GM18519 (cell line): Measurements from ENCODE around the gene GLDC.
"Not testable (repeated sequence)": the region's sequence is repeated elsewhere in the genome, so short reads cannot be mapped to it uniquely, and the experiment has no call there.

Experiments used
- ATAC-seq: cut with Tn5 transposase; IDR thresholded peaks from one replicate; pipeline ENCODE4 v1.9.1; 2021; ENCODE audit warnings: mild to moderate bottlenecking, moderate library complexity; ENCODE audit not compliant: unreplicated experiment, low FRiP score

Gene GLDC

GRCh38 chr9:6645355-6646292 is at the start of gene GLDC:
TSS of gene GLDC (minus strand) at chr9:6645729. CDS start at chr9:6645499, 230 bp downstream.
- peak; percentile 66 for ATAC-seq

GRCh38 chr9:6692881-6693361 is 47.4 kb upstream of the GLDC start:
- no peak for ATAC-seq

GRCh38 chr9:6692433-6692832 is 46.9 kb upstream of the GLDC start:
- ATAC-seq: no peak

GRCh38 chr9:6690675-6691070 is 45.1 kb upstream of the GLDC start:
- not testable (repeated sequence) for ATAC-seq

GRCh38 chr9:6689893-6690674 is 44.6 kb upstream of the GLDC start:
- no peak for ATAC-seq

GRCh38 chr9:6687180-6687579 is 41.7 kb upstream of the GLDC start:
- ATAC-seq: no peak

GRCh38 chr9:6686396-6686795 is 40.9 kb upstream of the GLDC start:
- ATAC-seq: no peak

GRCh38 chr9:6681957-6682501 is 36.5 kb upstream of the GLDC start:
- no peak for ATAC-seq

GRCh38 chr9:6681147-6681956 is 35.8 kb upstream of the GLDC start:
- ATAC-seq: peak; percentile 49

- peak; percentile 12 for ATAC-seq
Observed at GRCh38 chr9:6680797-6681146, 35.2 kb upstream of the GLDC start.

GRCh38 chr9:6677803-6678202 is 32.3 kb upstream of the GLDC start:
- no peak for ATAC-seq

GRCh38 chr9:6676254-6676921 is 30.9 kb upstream of the GLDC start:
- no peak for ATAC-seq

GRCh38 chr9:6675268-6675667 is 29.7 kb upstream of the GLDC start:
- ATAC-seq: no peak

- no peak for ATAC-seq
Observed at GRCh38 chr9:6673326-6674025, 27.9 kb upstream of the GLDC start.

- no peak for ATAC-seq
Observed at GRCh38 chr9:6672118-6672517, 26.6 kb upstream of the GLDC start.

- ATAC-seq: no peak
Observed at GRCh38 chr9:6671416-6671815, 25.9 kb upstream of the GLDC start.

GRCh38 chr9:6669881-6670280 is 24.4 kb upstream of the GLDC start:
- no peak for ATAC-seq

- no peak for ATAC-seq
Observed at GRCh38 chr9:6667633-6668280, 22.2 kb upstream of the GLDC start.

GRCh38 chr9:6667080-6667479 is 21.6 kb upstream of the GLDC start:
- ATAC-seq: no peak
